Natural killer cell (primary cell): ENCODE measurements around the gene APC2. TPM values are rescaled to one million over a fixed set of nuclear protein-coding genes. Genes with fewer than 3 reads are reported as not detected.

Experiments
- ATAC-seq, 3 donors: fragments of 150-1000 bp in 2 of 3; fragments of 200-7000 bp in 1 of 3; cut with Tn5 transposase; 1 replicate in 1 of 3; 2 replicates in 2 of 3; pipeline ENCODE4 v1.10.0; 2021; ENCODE audit warnings: mild to moderate bottlenecking in 2 of 3, moderate library complexity in 2 of 3
- DNase-seq, 2 donors: peaks; one replicate each; pipeline versions ENCODE4 v3.0.0 to v3.0.0-alpha.2; 2013 to 2021; ENCODE audit warnings: mixed read lengths in 1 of 2
- H3K27ac ChIP-seq: one replicate; pipeline ENCODE4 v1.5.1; 2013; ENCODE audit warnings: mild to moderate bottlenecking, low read length
- H3K27me3 ChIP-seq: one replicate; pipeline ENCODE4 v1.6.1; 2013; ENCODE audit warnings: low read length; ENCODE audit not compliant: control insufficient read depth, insufficient read depth
- H3K36me3 ChIP-seq: one replicate; pipeline ENCODE4 v1.6.1; 2013; ENCODE audit warnings: low read length; ENCODE audit not compliant: control insufficient read depth, insufficient read depth
- H3K4me1 ChIP-seq: one replicate; pipeline ENCODE4 v1.6.1; 2013; ENCODE audit warnings: low read length; ENCODE audit not compliant: control insufficient read depth, insufficient read depth
- H3K4me3 ChIP-seq: one replicate; pipeline ENCODE4 v1.5.1; 2013; ENCODE audit warnings: low read length
- H3K9me3 ChIP-seq: one replicate; pipeline ENCODE4 v1.6.1; 2013; ENCODE audit warnings: low read length; ENCODE audit not compliant: control insufficient read depth, insufficient read depth
- H3K27ac Mint-ChIP-seq, 2 donors: one replicate each; pipeline ENCODE4 v1.8.0; 2022; ENCODE audit warnings: mild to moderate bottlenecking in 2 of 2, mixed read lengths in 2 of 2, moderate library complexity in 1 of 2
- H3K27me3 Mint-ChIP-seq, 2 donors: one replicate each; pipeline ENCODE4 v1.8.0; 2022; ENCODE audit warnings: low read depth in 2 of 2, mixed read lengths in 2 of 2
- H3K36me3 Mint-ChIP-seq: one replicate; pipeline ENCODE4 v1.8.0; 2022; ENCODE audit warnings: mixed read lengths
- H3K4me1 Mint-ChIP-seq, 2 donors: one replicate each; pipeline ENCODE4 v1.8.0; 2022; ENCODE audit warnings: mixed read lengths in 2 of 2
- H3K4me3 Mint-ChIP-seq: one replicate; pipeline ENCODE4 v1.8.0; 2022; ENCODE audit warnings: mild to moderate bottlenecking, moderate library complexity, mixed read lengths
- H3K9me3 Mint-ChIP-seq, 2 donors: one replicate each; pipeline ENCODE4 v1.8.0; 2022; ENCODE audit warnings: mixed read lengths in 2 of 2
- WGBS: methylation state at CpG from one replicate; pipeline ENCODE4 v1.1.7; 2013; ENCODE audit warnings: missing lambda C conversion rate; ENCODE audit not compliant: insufficient coverage; 5-methylcytosine and 5-hydroxymethylcytosine counted together
- intact Hi-C: fragments of 100-400 bp; cut with micrococcal nuclease; formaldehyde crosslinking; loops from one replicate; pipeline ENCODE4 v1.14.2; 2022
- total RNA-seq, 4 donors: library from RNA; stranded (reverse); fragments of 120-200 nt in 1 of 4; gene quantifications; one replicate each; pipeline versions ENCODE4 v1.2.3 to v1.2.4, GENCODE V29; 2013 to 2022
- TF ChIP-seq, protein P1 (sequence below): fragments of 200-600 bp; IDR thresholded peaks from one replicate; pipeline ENCODE4 v1.8.0; 2022; ENCODE audit warnings: antibody characterized with exemption

Gene APC2
- total RNA-seq, 3 donors from 2014 or later (not counting 1 experiment from before 2014, with no cell fraction given), result 0.14 to 0.58 (median 0.27) TPM

DNA sequence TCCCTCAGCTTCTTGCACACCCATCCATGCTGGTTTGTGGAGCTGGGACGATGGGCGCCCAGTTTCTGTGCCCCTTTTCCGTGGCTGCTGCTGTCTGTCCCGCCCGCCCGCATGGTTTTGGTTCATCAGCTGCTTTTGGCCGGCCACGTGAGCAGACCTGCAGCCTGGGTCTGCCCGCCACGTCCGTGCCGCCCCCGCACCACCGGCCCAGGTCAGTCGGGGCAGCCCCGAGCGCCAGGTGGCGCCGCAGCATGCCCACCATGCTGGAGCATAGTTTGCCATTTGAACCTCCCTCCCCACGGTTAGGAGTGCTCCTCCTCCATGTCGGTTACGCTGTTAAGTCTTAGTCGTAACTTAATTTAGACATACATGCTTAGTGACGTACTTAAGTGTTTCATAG lies 27.0 kb upstream of the APC2 start:
- Mint-ChIP-seq H3K27me3 (no peaks in the 10 kb centered on the region), H3K27ac (peak overlapping the region in 1 of 2 donors; percentile 52), H3K9me3 (no peaks in the 10 kb centered on the region), H3K36me3 (peaks cover 5% of the 10 kb centered on the region), H3K4me1 (peaks cover 7 to 10% of the 10 kb centered on the region in 2 donors), H3K4me3 (no peak overlapping the region)
- TF ChIP-seq, protein P1, sequence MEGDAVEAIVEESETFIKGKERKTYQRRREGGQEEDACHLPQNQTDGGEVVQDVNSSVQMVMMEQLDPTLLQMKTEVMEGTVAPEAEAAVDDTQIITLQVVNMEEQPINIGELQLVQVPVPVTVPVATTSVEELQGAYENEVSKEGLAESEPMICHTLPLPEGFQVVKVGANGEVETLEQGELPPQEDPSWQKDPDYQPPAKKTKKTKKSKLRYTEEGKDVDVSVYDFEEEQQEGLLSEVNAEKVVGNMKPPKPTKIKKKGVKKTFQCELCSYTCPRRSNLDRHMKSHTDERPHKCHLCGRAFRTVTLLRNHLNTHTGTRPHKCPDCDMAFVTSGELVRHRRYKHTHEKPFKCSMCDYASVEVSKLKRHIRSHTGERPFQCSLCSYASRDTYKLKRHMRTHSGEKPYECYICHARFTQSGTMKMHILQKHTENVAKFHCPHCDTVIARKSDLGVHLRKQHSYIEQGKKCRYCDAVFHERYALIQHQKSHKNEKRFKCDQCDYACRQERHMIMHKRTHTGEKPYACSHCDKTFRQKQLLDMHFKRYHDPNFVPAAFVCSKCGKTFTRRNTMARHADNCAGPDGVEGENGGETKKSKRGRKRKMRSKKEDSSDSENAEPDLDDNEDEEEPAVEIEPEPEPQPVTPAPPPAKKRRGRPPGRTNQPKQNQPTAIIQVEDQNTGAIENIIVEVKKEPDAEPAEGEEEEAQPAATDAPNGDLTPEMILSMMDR, result no peak
- Histone ChIP-seq H3K4me1 (peaks cover under 1% of the 10 kb centered on the region), H3K27me3 (no peaks in the 10 kb centered on the region), H3K9me3 (no peaks in the 10 kb centered on the region), H3K27ac (no peak overlapping the region), H3K36me3 (peaks cover 75% of the 10 kb centered on the region), H3K4me3 (no peak overlapping the region)
- ATAC-seq (no peak), DNase-seq (no peak)
- intact Hi-C loops, result no loop called here
- WGBS, result 96% methylated on average over 23 of the region's 24 CpGs

DNA sequence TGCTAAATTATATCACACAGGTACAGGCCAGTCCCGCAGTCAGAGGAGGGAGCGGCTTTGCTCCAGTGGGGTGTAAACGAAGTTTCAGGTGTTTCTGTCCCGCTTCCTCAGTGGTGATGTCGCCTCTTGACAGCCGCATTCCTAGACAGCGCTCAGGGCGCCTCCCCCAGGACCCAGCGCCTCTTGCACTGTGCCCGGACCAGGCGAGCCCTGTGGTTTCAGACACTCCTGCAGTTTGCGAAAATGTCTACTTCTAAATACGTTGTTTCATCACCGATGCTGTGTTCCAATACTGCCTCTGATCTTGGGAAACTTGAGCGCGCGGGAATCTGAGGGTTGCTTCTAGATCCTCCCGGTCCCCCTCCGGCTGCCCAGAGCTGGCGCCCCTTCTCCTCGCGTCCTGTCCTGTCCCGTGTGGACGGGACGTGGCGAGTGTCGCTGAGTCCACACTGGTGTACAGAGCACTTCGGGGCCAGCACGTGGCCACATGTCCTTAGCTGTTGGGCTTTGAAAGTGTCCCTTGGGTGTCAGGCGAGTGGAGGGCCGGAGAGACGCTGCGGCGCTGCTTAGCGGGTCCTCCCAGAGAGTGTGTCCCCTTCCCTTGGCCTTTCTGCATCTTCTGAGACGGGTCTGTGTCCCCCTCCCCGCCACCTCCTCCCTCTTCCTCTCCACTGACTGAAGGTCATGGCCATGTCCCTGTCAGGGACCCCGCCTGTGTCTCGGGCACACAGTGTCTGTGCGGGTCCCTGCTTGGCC lies 26.3 kb upstream of the APC2 start:
- Mint-ChIP-seq H3K27ac (peak overlapping the region in 1 of 2 donors; percentile 52), H3K36me3 (peaks cover 5% of the 10 kb centered on the region), H3K27me3 (no peaks in the 10 kb centered on the region), H3K4me1 (peaks cover 7 to 10% of the 10 kb centered on the region in 2 donors), H3K4me3 (no peak overlapping the region), H3K9me3 (no peaks in the 10 kb centered on the region)
- no peak overlapping the region for H3K27ac ChIP-seq
- H3K36me3 ChIP-seq, result peaks cover 70% of the 10 kb centered on the region
- DNase-seq (no peak), ATAC-seq (peak in 1 of 3 donors; percentile 23)
- TF ChIP-seq, protein P1, result no peak
- 97% methylated on average over 40 of the region's 40 CpGs for WGBS
- no peaks in the 10 kb centered on the region for H3K27me3 ChIP-seq
- H3K4me1 ChIP-seq, result no peaks in the 10 kb centered on the region
- intact Hi-C loops, result no loop called here
- H3K4me3 ChIP-seq, result no peak overlapping the region
- H3K9me3 ChIP-seq, result no peaks in the 10 kb centered on the region

- H3K9me3 Mint-ChIP-seq, result no peaks in the 10 kb centered on the region
- H3K36me3 Mint-ChIP-seq, result peaks cover 3% of the 10 kb centered on the region
- H3K4me1 ChIP-seq, result no peaks in the 10 kb centered on the region
- no peaks in the 10 kb centered on the region for H3K9me3 ChIP-seq
- no peak for ATAC-seq
- no peak overlapping the region for H3K27ac ChIP-seq
- TF ChIP-seq, protein P1, result no peak
- no peak overlapping the region for H3K4me3 Mint-ChIP-seq
- no peak overlapping the region for H3K27ac Mint-ChIP-seq
- peaks cover 69% of the 10 kb centered on the region for H3K36me3 ChIP-seq
- no peaks in the 10 kb centered on the region for H3K27me3 ChIP-seq
- DNase-seq, result no peak
- H3K4me1 Mint-ChIP-seq, result peaks cover 1 to 8% of the 10 kb centered on the region in 2 donors
- 95% methylated on average over 39 of the region's 42 CpGs for WGBS
- no peak overlapping the region for H3K4me3 ChIP-seq
- no peaks in the 10 kb centered on the region for H3K27me3 Mint-ChIP-seq
- intact Hi-C loops, result no loop called here
Observed at GRCh38 chr19:1424192-1424955, 25.5 kb upstream of the APC2 start.
